OCI-LY1 (cell line): ENCODE measurements around the gene KIRREL3.

Source experiments
- EZH2 ChIP-seq: fragments of 200-600 bp; sonication (generic), shearing (Covaris generic); IDR thresholded peaks from 2 replicates; pipeline ENCODE4 v1.8.0; 2017; ENCODE audit warnings: borderline replicate concordance, mixed run types, mild to moderate bottlenecking, antibody characterized with exemption, low read length, moderate library complexity, mixed read lengths
- TF ChIP-seq, protein P1 (sequence below): fragments of 200-600 bp; sonication (generic), shearing (Covaris generic); IDR thresholded peaks from 2 replicates; pipeline ENCODE4 v1.5.1; 2017; ENCODE audit warnings: mild to moderate bottlenecking, antibody characterized with exemption, low read length, moderate library complexity, mixed read lengths

DNA sequence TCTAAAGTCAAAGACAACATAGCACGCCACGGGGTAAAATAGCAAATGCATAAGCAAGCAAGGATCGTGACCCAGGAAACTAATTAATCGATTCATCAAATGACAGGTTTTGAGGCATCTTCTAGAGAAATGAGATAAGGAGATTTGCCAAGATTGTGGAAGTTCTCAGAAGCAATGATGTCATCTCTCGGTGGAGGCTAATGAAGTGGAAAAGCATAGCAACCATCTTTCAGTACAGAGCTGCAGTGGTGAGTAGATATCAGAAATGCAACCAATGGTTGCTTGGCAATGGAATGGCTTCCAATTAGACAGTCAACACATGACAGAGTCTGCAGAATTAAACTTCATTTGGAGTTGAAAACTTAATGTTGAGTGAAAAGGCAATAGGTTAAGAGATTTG, 116.0 kb downstream of the KIRREL3 start:
- TF ChIP-seq, protein P1, sequence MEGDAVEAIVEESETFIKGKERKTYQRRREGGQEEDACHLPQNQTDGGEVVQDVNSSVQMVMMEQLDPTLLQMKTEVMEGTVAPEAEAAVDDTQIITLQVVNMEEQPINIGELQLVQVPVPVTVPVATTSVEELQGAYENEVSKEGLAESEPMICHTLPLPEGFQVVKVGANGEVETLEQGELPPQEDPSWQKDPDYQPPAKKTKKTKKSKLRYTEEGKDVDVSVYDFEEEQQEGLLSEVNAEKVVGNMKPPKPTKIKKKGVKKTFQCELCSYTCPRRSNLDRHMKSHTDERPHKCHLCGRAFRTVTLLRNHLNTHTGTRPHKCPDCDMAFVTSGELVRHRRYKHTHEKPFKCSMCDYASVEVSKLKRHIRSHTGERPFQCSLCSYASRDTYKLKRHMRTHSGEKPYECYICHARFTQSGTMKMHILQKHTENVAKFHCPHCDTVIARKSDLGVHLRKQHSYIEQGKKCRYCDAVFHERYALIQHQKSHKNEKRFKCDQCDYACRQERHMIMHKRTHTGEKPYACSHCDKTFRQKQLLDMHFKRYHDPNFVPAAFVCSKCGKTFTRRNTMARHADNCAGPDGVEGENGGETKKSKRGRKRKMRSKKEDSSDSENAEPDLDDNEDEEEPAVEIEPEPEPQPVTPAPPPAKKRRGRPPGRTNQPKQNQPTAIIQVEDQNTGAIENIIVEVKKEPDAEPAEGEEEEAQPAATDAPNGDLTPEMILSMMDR, result no peak
- no peak for TF ChIP-seq EZH2
